Activated CD4-positive, CD25-positive, alpha-beta regulatory T cell treated with anti-CD3 and anti-CD28 coated beads, Interleukin-2, amount 50 U/mL, for 24 hours (primary cell): ENCODE results near the gene TMUB2.

Experiments
- ATAC-seq, 2 donors: fragments of 150-1000 bp; cut with Tn5 transposase; one replicate each; pipeline ENCODE4 v1.10.0; 2021; ENCODE audit warnings: mild to moderate bottlenecking in 1 of 2, moderate library complexity in 1 of 2

Gene TMUB2

DNA sequence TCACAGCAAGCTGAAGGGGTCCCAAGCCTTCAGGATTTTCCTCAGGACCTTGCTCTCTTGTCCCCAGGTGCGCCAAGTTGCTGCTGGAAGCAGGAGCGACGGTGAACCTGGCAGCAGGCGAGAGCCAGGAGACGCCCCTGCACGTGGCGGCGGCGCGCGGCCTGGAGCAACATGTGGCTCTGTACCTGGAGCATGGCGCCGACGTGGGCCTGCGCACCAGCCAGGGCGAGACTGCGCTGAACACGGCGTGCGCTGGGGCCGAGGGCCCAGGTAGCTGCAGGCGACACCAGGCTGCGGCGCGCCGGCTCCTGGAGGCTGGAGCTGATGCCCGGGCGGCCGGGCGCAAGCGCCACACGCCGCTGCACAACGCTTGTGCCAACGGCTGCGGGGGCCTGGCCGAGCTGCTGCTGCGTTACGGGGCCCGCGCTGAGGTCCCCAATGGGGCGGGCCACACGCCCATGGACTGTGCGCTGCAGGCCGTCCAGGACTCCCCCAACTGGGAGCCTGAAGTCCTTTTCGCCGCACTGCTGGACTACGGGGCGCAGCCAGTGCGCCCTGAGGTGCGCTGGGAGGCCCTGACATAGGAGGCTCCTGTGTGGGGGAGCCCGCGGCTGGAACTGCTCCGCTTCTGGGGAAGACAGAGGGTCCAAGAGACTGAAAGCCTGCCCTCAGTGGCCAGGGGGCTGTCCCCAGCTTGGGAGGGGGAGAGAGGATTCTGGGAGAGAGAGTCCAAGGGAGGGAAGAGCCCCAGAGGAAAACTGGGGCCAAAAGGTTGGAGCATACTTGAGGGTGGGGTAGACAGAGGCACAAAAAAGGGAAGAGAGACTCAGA is 9.9 kb upstream of the TMUB2 start:
- no peak for ATAC-seq

DNA sequence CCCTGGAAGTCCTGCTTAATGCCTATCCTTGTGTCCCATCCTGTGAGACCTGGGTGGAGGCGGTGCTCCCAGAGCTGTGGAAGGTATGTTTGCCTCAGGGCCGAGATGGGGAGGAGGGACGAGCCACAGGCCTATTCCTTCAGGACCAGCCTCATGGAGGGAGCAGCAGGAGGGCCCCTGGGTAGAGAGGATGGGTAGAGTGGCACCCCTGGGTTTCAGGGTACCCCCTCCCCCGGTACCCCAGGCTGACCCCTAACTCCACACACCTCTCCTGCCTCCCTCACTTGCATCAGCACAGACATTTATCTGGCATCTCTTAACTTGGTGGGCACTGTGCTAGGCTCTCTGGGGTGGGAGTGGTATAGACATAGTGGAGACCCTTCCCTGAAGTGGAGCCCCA is 9.1 kb upstream of the TMUB2 start:
- ATAC-seq: no peak

DNA sequence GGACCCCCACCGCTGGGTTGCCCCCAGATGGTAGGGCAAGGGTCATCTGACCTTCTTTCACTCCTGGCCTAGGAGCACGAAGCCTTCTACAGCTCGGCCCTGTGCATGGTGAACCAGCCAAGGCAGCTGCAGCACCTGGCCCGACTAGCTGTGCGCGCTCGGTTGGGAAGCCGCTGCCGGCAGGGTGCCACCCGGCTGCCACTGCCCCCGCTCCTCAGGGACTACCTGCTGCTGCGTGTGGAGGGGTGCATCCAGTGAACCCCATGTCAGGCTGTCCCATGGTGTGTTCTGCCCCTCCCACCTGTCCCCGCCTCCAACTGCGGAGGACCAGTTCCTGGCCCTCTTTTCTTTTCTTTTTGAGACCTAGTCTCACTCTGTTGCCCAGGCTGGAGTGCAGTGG is 8.6 kb upstream of the TMUB2 start:
- ATAC-seq: no peak

DNA sequence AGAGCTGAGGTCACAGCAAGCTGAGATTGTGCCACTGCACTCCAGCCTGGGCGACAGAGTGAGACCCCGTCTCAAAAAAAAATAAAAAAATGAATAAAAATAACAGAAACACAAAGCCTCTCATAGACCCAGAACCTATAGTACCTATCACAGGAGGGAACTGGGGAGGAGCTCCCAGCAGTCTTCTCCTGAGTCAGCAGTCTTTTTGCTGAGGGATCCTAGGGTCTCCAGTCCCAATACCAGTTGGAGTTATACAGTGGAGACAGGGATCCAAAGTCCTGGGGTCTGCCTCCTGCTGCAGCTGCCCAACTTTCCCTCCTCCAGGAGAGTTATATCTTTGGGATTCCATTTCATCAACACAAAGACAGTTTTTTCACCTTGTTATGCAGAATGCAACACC is 3.7 kb upstream of the TMUB2 start:
- ATAC-seq: no peak

DNA sequence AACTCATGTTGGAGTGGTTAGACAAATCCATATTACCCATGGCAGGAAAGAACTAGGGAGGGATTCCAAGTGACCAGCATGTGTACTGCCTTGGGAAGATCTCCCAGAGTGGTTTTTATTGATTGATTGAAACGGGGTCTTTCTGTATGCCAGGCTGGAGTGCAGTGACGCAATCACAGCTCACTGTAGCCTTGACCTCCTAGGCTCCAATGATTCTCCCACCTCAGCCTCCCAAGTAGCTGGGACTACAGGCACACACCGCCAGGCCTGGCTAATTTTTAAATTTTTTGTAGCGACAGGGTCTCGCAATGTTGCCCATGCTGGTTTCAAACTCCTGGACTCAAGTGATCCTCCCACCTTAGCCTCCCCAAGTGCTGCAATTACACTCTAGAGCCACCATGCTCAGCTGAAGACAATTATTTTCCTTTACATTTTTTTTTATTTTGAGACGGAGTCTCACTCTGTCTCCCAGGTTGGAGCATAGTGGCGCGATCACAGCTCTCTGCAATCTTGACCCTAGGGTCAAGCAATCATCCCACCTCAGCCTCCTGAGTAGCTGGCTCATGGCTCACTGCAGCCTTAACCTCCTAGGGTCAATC is 2.5 kb upstream of the TMUB2 start:
- ATAC-seq: no peak

DNA sequence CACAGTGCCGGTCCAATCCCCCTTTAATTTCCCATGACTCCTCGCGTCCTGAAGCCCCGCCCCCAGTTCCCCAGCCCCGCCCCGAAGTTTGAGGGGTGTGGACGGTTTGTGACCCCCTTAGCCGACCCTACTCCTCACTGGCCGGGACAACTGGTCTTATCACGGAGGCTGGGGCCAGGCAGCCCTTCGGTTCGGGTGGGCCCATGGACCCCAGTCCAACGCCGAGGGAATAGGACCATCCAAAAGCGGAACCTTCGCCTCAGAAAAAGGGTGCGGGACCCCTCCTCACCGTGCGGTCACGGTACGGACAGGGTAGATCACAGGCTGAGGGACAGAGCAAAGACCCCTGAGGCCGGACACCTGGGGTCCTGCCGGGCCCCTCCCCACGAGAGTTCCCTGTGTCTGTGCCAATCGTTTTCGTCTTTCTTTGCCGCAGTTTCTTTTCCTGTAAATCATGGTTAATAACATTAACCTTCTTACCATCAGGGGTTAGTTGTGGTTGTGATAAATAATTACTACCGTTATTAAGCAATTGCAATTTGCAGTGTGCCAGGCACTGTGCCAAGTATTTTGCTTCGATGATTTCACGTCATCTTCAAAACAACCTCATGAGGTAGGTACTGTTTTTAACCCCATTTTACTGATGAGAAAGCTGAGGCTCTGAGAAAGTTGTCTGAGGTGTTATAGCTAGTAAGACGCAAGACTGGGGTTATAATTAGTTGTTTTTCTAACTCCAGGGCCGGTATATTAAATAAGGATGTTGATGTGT is 543 bp downstream of the TMUB2 start:
- peak; percentile 56 to 63 for ATAC-seq

DNA sequence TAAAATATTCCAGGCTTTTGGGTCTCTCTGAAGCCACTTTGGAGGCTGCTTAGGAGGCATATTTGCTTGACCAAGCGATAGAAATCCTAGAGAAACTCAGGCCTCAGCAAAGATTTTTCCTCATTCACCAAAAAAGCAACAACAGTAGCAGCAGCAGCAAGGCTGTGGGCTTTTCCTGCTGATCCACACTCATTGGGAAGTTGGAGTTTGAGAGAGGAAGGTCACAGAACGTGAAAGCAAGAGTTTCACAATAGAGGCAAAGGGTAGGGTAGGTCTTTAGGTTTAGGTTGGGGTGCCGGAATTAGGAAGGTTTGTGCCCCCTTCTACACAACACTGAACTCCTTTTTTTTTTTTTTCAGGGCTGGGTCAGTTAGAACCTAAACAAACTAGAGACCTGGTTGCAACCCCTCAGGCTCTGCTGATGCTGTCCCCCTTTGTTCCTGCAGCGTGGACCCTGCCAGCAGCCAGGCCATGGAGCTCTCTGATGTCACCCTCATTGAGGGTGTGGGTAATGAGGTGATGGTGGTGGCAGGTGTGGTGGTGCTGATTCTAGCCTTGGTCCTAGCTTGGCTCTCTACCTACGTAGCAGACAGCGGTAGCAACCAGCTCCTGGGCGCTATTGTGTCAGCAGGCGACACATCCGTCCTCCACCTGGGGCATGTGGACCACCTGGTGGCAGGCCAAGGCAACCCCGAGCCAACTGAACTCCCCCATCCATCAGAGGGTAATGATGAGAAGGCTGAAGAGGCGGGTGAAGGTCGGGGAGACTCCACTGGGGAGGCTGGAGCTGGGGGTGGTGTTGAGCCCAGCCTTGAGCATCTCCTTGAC is 2.0 kb downstream of the TMUB2 start:
- ATAC-seq: no peak

DNA sequence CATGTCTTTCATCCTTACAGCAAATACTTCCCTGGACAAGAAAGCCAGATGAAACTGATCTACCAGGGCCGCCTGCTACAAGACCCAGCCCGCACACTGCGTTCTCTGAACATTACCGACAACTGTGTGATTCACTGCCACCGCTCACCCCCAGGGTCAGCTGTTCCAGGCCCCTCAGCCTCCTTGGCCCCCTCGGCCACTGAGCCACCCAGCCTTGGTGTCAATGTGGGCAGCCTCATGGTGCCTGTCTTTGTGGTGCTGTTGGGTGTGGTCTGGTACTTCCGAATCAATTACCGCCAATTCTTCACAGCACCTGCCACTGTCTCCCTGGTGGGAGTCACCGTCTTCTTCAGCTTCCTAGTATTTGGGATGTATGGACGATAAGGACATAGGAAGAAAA is 3.7 kb downstream of the TMUB2 start:
- ATAC-seq: no peak

DNA sequence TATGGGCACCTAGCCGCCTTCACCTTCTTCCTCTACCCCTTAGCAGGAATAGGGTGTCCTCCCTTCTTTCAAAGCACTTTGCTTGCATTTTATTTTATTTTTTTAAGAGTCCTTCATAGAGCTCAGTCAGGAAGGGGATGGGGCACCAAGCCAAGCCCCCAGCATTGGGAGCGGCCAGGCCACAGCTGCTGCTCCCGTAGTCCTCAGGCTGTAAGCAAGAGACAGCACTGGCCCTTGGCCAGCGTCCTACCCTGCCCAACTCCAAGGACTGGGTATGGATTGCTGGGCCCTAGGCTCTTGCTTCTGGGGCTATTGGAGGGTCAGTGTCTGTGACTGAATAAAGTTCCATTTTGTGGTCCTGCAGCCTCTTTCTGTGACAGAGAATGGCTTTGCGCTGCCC is 4.6 kb downstream of the TMUB2 start:
- no peak for ATAC-seq

DNA sequence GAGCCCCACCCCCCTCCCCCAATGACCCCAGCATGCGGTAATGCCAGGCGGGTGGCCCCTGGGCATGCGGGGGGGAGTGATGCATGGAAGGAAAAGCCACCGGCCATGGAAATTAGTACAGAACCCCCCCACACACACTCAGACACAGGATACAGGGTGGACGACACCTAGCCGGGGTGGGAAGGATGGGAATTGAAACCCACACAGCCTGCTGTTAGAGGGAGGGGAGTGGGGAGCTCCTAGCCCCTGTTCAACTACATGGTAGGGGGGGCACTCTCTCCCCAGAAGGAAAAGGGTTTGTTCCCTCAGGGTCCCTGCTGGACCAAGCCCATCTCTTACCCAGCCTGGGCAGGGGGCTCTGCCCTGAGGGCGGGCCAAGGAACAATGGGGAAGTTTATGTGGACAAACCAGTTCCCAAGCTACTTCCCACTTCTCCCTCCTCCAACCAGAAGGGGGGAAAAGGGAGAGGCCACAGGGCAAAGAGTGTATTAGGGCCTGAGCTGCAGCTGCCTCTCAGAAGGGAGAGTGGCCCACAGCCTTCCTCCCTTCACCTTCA is 5.2 kb downstream of the TMUB2 start:
- no peak for ATAC-seq

DNA sequence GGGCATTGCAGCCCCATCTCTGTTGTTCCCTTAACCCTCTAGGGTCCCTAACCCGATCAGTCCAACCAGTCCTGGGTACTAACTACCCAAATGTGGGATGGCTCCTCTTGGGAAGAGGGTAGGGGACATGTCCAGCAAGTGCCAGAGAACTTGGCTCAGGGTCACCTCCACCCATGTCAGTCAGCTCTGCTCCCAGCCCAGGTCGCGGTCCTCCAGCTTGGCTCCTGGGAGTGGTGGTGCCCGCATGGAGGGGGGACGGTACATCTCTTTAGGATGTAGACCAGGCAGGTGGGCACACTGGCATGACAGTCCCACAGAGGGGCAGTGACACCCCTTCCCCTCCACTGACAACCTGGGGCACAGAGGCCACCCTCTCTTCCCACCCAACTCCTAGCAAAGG is 6.0 kb downstream of the TMUB2 start:
- ATAC-seq: no peak

DNA sequence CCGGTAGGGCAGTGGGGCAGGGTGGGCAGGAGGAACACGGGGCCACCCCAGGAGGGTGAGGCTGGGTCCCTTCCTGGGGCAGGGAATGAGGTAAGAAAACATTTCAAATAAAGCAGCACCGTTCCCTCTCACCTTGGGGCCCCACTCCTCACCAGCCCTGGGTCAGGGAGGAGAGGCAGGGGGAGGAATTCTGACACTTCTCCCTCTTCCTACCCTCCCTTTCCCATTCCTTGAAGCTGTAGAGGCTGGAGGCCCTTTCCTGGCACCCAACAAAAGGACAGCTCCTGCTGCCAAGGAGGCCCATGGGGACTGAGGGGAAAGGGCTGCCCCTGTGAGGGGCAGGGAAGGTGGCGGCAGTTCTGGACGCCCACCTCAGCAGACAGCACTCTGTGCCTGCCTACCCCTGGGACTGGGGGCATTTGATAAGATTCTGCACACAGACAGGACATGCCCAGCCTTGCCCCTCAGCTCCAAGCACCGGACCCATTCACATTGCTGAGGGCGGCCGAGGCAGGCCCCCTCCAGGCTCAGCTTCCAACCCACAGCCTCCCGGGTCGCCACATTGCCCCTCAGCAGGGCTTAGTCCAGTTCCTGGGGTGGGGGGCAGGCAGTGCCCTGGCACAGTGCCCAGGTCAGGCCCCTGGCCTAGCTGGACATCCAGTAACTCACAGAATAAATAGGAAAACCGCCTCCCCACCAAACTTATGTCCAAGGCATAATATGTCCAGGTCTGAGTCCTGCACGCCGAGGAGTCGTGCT is 6.7 kb downstream of the TMUB2 start:
- ATAC-seq: no peak

DNA sequence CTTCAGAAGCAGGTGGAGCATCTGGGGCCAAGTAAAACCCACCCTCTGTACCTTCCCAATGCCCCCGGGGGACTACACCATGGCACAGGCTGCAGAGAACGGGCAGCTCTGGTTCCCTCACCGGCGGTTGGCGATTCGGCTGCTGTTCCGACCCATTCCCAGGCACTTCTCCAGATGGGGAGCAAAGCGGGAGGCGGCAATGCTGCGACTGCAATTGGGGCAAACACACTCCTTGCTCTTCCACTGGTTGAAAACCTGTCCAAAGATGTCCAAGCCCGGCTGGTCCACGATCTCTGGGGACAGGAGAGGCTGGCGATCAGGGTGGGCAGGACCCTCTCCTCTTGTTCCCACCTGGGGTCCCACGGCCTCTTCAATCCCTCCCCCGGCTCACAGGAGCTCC is 10.3 kb downstream of the TMUB2 start:
- ATAC-seq: no peak

DNA sequence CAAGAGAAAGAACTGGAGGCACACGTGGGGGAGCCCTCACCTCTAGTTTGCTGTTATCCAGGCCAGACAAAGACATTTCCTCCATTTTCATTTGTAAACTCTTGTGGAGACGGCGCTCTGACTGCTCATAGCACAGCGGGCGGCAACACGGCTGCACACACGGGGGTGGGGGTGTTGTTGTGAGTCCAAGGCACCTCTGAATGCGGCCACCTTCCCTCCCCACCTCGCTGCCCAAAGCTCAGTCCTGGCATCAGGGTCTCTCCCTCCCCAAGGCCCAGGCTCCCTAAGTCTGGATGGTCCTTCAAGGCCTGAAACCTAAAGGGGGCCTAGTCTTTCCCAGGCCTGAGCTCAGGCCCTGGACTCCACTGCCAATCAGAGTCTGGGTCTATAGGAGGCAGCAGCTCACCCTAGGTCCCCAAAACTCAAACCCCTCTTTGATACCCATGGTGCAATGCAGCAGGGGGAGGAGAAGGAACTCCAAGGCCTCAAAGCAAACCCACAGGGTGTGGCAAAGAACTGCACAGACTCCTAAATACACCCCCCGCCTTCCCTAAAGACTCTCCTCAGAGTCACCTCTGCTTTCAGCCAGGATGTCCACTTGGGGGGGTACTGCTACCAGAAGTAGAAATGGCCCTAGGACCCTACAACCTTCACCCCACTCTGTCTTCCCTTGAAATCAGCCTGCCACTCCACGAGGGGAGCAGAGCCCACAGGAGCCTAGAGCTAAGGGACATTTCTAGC is 11.4 kb downstream of the TMUB2 start:
- ATAC-seq: no peak

DNA sequence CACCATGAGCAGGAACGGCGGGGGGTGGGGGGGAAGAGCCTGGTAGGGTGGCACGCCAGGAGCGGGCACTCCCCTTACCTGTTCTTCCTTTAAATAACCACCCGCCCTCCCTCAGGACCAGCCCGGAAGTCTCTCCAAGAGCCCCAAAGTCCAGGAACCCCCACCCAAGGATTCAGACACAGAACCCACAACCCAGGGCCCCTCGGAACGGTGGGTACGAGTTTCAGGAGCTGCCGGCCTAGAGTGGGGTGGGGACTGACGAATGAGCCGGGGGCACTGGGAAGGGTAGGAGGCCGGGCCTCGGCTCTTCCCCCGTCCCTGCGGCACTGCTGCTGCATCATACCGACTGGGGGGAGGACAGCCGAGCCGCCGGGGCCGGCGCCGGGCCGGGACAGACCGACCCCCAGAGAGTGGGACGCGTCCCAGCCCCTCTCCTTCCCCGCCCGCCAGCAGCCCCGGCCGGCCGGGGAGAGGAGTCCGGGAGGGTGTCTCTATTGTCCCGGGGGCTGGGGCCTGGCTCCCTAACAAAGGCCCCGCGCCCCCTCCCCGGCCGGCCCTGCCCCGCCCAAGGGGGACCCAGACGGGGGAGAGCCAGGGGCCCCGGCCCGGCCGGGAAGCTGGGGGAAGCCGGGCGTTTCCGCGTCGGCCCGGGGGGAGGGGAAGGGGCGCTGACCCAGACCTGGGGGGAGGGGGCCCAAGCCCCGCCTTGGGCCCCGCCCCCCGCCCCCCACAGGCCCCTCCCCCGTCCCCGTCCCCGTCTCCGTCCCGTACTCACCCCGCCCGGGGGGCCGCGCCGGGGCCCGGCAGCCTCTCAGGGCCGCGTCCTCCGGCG is 12.2 kb downstream of the TMUB2 start:
- peak; percentile 11 to 16 for ATAC-seq

DNA sequence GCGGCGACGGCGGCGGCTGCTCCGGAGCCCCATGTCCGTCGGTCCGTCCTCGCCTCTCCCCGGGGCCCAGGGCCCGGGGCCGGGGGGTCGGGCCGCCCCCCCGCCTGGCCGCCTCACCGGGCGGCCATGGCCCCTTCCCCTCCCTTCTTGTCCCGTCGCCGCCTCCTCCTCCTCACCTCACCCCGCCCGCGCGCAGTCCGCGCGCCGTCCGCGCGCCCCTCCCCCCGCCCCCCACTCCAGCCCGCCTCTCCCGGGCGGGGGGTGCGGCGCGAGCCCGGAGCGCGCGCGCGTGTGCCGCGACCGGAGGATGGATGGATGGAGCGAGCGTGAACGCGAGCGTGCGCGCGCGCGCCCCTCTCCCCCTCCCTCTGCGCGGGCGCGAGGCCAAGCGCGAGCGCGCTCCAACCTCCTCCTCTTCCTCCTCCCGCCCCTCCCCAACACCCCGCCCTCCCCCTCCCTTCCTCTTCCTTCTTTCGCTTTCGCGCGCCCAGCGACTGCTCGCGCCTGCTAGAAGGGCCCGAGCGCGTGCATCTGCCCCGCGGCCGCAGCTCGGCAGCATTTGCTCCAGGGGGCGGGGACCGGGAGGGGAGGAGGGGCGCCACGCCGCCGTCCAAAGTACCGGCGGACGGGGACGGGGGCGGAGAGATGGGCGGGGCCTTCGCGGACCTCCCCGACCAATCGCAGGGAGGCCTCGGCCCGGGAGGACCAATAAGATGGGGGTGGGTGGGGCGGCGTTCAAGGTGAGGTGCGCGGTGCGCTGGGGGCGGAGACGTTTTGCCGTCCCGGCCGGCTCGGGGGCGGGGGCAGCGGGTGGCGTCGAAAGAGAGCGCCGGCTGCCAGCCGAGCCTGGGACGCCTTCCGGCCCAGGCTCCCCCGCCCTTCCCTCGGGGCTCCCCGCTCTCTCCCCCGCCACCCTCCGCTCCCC is 13.0 kb downstream of the TMUB2 start, which contains the start of gene ATXN7L3:
ATXN7L3 (minus strand) TSS at position 332 of the 925 bp plus-strand sequence. CDS start 1,814 bp downstream, outside the sequence.
- ATAC-seq: peak; percentile 84

DNA sequence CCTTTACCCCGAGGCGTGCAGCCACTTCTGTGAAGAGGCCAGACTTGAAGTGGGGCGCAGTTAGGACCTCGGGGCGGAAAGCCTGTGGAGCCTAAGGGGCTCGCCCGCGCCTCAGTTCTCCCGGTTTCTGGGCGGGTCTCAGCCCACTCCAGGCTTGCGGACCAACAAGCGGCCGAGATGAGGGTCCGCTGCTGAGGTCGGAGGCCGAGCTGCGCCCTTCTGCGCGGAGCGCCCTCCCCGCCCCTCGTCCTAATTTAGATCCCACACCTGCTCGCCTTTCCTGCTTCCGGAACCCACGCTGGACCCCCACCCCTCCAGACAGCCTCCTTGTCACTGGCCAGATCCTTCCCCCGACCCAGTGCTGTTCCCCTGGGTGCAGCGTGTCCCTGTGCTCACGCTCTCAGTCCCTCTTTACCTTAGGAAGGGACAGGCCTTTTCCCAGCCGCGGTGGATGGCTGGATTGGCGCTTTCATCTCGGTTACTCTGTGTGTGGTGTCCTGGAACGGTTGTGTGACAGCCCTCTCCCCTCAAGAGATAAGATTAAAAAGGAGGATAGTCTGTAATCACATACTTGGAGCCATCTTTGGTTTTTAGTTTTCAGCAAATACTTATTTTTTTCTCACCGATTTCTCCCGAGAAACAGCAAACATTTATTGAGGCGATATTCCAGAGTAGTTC is 13.8 kb downstream of the TMUB2 start:
- no peak for ATAC-seq

DNA sequence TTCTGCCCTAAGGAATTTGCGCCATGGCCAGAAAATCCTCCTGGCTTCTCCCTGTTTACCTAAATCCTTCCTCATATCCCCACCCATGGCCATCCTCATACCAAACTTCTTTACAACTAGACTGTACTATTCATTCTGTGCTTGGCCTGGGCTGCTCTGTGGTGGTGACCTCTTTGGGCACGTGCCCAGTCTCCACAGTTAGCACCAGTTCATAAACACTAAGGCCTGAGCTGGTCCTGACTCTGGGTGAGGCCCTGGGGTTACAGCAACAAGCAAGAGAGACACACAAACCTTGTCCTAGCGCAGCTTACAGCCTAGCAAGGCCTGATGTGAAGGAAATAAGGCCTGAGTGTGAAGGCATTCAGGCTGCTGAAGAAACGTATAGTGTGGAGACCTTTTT is 16.0 kb downstream of the TMUB2 start:
- no peak for ATAC-seq
